Progenitor cell of endocrine pancreas (in vitro differentiated cells): Measurements from ENCODE around the gene ATP6AP1. TPM values are rescaled to one million over a fixed set of nuclear protein-coding genes. Genes with fewer than 3 reads are reported as not detected.
A peak's percentile ranks its signal among the peaks of the same experiment; 100 is the strongest.

Experiments
- DNase-seq: peaks from one replicate; pipeline ENCODE4 v3.0.0; 2021; ENCODE audit warnings: low spot score; ENCODE audit not compliant: unreplicated experiment
- H3K27ac Mint-ChIP-seq: 2 replicates; pipeline ENCODE4 v1.8.0; 2021; ENCODE audit warnings: mild to moderate bottlenecking, moderate library complexity, mixed read lengths
- H3K27me3 Mint-ChIP-seq: 2 replicates; pipeline ENCODE4 v1.8.0; 2021; ENCODE audit warnings: mixed read lengths
- H3K36me3 Mint-ChIP-seq: 2 replicates; pipeline ENCODE4 v1.8.0; 2022; ENCODE audit warnings: mixed read lengths; ENCODE audit not compliant: insufficient read depth
- H3K4me1 Mint-ChIP-seq: 2 replicates; pipeline ENCODE4 v1.8.0; 2021; ENCODE audit warnings: low read depth, mixed read lengths
- H3K4me3 Mint-ChIP-seq: 2 replicates; pipeline ENCODE4 v1.8.0; 2021; ENCODE audit warnings: low read depth, mild to moderate bottlenecking, moderate library complexity, mixed read lengths
- H3K9me3 Mint-ChIP-seq: 2 replicates; pipeline ENCODE4 v1.8.0; 2021; ENCODE audit warnings: low read depth, mixed read lengths
- long read RNA-seq: library from polyadenylated mRNA; unstranded; transcript quantifications from one replicate; pipeline ENCODE4 v2.0.0, GENCODE V29; 2020
- total RNA-seq: library from RNA; stranded (reverse); gene quantifications from 2 replicates; pipeline ENCODE4 v1.2.1, GENCODE V29; 2021
- TF ChIP-seq, protein P1 (sequence below): fragments of 200-600 bp; sonication (generic); IDR thresholded peaks from one replicate; pipeline ENCODE4 v1.5.0; 2021; ENCODE audit warnings: antibody characterized with exemption, mild to moderate bottlenecking; ENCODE audit not compliant: unreplicated experiment

Gene ATP6AP1, protein sequence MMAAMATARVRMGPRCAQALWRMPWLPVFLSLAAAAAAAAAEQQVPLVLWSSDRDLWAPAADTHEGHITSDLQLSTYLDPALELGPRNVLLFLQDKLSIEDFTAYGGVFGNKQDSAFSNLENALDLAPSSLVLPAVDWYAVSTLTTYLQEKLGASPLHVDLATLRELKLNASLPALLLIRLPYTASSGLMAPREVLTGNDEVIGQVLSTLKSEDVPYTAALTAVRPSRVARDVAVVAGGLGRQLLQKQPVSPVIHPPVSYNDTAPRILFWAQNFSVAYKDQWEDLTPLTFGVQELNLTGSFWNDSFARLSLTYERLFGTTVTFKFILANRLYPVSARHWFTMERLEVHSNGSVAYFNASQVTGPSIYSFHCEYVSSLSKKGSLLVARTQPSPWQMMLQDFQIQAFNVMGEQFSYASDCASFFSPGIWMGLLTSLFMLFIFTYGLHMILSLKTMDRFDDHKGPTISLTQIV
- 82.1 and 87.5 TPM in 2 replicates for total RNA-seq
- long read RNA-seq, transcript ATP6AP1-201 (10 exons, 2,099 nt), result major isoform, 261 of 285 reads
- long read RNA-seq, partial matches to known transcripts, result 8 of 285 reads
- long read RNA-seq, other reads (novel, unspliced or antisense), result 12 of 285 reads

GRCh38 chrX:154428176-154429171 lies at the start of gene ATP6AP1:
TSS of gene ATP6AP1 (plus strand) at chrX:154428677. CDS start at chrX:154428693, 16 bp downstream.
- Mint-ChIP-seq H3K9me3 (peaks cover 12% of the 10 kb centered on the region), H3K27ac (peak within 1 kb of the TSS; percentile 49), H3K4me1 (peaks cover 16% of the 10 kb centered on the region), H3K27me3 (no peaks in the 10 kb centered on the region), H3K36me3 (peaks cover 9% of the 10 kb centered on the region), H3K4me3 (peak within 1 kb of the TSS; percentile 74)
- DNase-seq, result peak; percentile 80
- TF ChIP-seq, protein P1, sequence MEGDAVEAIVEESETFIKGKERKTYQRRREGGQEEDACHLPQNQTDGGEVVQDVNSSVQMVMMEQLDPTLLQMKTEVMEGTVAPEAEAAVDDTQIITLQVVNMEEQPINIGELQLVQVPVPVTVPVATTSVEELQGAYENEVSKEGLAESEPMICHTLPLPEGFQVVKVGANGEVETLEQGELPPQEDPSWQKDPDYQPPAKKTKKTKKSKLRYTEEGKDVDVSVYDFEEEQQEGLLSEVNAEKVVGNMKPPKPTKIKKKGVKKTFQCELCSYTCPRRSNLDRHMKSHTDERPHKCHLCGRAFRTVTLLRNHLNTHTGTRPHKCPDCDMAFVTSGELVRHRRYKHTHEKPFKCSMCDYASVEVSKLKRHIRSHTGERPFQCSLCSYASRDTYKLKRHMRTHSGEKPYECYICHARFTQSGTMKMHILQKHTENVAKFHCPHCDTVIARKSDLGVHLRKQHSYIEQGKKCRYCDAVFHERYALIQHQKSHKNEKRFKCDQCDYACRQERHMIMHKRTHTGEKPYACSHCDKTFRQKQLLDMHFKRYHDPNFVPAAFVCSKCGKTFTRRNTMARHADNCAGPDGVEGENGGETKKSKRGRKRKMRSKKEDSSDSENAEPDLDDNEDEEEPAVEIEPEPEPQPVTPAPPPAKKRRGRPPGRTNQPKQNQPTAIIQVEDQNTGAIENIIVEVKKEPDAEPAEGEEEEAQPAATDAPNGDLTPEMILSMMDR, result no peak

DNA sequence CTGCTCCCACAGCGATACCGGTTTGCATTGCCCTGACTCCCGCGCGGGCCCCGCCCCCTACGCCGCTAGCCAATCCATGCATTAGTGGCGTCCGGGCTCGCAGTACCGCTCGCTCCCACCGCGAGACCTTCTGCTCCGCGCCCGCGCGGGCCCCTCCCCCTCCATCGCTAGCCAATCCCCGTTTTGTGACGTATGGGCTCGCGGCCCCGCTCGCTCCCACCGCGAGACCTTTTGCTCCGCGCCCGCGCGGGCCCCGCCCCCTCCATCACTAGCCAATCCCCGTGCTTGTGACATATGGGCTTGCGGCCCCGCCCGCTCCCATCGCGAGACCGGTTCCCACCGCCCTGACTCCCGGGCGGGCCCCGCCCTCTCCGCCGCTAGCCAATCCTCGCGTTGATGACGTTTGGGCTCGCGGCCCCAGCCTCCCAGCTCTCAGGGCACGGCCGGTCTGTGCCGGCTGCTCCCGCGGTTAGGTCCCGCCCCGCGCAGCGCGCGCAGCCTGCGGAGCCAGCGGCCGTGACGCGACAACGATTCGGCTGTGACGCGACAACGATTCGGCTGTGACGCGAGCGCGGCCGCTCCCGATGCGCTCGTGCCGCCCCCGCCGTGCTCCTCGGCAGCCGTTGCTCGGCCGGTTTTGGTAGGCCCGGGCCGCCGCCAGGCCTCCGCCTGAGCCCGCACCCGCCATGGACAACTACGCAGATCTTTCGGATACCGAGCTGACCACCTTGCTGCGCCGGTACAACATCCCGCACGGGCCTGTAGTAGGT lies 49.5 kb upstream of the ATP6AP1 start, which contains the start of gene EMD:
TSS of gene EMD (plus strand) at position 497 of the 770 bp plus-strand sequence. CDS start at position 687, 190 bp downstream.
- peak within 1 kb of the TSS; percentile 80 for H3K4me3 Mint-ChIP-seq
- H3K27ac Mint-ChIP-seq, result peak within 1 kb of the TSS; percentile 95
- DNase-seq, result peak; percentile 91
- H3K4me1 Mint-ChIP-seq, result peaks cover 9% of the 10 kb centered on the region
- peaks cover 2% of the 10 kb centered on the region for H3K9me3 Mint-ChIP-seq
- H3K36me3 Mint-ChIP-seq, result peaks cover 2% of the 10 kb centered on the region
- TF ChIP-seq, protein P1, result no peak
- no peaks in the 10 kb centered on the region for H3K27me3 Mint-ChIP-seq

DNA sequence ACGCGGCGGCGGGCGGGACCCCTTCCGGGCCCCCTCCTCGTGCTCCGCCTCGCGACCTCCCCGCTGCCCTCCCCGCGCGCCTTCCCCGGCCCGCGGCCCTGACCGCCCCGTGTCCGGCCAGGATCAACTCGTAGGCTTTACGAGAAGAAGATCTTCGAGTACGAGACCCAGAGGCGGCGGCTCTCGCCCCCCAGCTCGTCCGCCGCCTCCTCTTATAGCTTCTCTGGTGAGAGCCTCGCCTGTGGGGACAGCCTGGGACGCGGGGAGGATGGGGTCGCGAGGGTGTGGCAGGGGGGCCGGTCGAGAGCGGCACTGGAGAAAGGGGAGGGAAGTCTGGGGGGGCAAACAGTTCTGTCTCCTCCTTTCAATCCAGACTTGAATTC lies 48.9 kb upstream of the ATP6AP1 start:
- Mint-ChIP-seq H3K4me1 (peaks cover 9% of the 10 kb centered on the region), H3K27ac (peak overlapping the region; percentile 95), H3K9me3 (peaks cover 2% of the 10 kb centered on the region), H3K36me3 (peaks cover 2% of the 10 kb centered on the region), H3K27me3 (no peaks in the 10 kb centered on the region), H3K4me3 (peak overlapping the region; percentile 80)
- no peak for DNase-seq
- TF ChIP-seq, protein P1, result no peak

DNA sequence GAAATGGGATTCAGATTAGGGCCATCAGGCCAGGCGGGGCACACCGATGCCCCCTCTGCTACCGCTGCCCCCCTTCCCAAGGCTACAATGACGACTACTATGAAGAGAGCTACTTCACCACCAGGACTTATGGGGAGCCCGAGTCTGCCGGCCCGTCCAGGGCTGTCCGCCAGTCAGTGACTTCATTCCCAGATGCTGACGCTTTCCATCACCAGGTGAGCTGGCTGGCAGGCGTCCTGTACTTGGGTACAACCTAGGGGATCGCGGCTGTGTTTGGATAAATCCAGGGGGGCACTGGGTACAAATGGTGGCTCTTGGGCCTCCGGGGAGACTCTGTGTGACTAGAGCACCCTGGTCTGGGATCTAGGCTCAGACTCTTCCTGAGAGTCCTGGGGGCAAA lies 48.3 kb upstream of the ATP6AP1 start:
- Mint-ChIP-seq H3K27me3 (no peaks in the 10 kb centered on the region), H3K9me3 (peaks cover 2% of the 10 kb centered on the region), H3K27ac (peak overlapping the region; percentile 95), H3K4me1 (peaks cover 9% of the 10 kb centered on the region), H3K36me3 (peaks cover 2% of the 10 kb centered on the region), H3K4me3 (peak overlapping the region; percentile 80)
- DNase-seq, result no peak
- TF ChIP-seq, protein P1, result no peak
